Measurements from ENCODE around the gene EVX1.

The EVX1 gene

DNA sequence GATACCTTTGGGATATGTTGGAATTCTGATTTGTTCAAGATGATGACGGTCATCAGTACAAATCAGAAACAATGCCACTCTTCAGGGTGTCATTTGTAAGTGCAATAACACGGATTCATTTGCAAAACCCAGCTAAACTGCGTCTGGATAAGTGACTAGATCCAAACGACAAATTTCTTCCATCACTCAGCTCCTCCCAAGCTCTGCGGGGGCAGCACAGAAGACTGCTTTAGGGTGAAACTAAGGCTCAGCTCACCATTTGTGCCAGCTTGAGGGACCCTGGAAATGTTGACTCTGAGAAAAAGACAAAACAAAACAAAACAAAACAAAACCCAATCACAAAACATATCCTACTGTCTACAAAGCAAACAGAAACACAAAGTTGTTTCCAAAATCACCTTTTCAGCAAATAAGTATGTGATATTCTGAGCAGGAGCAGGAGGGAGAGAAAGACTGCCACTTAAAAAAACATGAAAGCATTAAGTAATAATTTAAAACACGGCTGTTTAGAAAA lies 8.0 kb downstream of the EVX1 start:
- no peak for DNase-seq

DNA sequence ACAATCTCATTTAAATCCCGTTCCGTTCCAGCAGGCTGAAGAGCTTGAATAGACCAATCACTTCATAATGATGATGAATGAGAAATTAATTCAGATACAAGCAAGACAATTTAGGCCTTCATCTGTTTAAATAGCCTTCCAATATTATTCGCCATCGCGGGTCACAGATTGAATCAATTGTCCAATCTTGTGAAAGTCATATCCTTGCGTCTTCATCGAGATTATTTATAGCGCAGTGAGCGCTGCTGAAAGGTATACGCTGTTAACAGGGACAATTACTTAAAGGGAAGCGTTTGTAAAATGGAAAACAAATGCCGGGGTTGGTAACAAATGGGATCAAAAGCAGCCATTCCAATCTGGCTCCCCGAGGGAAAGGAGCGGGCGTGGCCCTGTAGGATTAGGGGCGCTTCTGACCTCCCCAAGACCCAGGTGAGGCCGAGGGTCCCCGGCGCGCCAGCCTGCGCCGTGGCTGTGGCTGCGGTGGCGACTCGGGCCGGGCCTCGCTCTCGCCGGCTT lies 8.6 kb downstream of the EVX1 start:
- no peak for DNase-seq

DNA sequence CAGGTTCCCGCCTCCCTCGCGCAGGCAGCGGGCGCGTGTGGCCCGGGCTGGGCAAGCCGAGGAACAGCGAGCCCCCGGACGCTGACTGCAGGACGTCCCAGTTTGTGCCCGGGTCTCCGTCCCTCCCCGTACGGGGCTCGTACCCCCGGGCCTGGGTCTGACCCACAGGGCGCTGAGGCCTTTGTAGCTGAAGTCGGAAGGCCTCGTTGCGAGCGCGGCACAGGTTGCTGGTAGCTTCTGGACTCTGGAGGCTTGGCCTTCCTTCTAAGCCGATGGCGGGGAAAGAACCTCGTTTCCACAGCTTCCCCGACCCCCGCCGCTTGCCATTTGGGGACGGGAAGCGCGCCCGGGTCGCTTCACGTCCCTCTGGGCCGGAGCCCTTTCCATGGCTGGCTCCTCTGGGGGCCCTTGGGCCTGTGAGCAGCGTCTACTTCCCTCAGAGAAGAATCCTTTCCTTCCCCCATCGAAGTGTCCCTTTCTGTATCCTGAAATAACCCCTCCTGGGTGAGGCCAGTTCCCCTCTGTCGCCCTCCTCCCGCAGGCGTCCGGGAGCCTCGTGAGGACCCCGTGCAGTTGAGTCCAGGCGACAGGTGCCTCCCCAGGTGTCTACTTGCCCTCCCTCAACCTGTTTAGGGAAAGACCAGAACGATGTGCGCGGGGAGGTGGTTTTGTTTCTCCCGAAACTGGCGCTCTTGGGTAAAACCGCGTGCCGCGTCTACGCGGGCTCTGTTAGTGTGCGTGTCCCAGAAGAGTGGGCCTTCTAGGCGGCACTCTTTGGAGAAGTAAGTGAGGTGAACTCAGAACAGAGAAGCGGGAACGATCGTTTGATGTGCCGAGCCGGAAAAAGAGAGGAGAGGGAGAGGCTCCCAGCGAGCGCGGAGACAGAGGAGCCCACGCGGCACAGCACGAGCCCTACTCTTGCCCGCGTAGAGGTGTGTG lies 9.3 kb downstream of the EVX1 start:
- no peak for DNase-seq

DNA sequence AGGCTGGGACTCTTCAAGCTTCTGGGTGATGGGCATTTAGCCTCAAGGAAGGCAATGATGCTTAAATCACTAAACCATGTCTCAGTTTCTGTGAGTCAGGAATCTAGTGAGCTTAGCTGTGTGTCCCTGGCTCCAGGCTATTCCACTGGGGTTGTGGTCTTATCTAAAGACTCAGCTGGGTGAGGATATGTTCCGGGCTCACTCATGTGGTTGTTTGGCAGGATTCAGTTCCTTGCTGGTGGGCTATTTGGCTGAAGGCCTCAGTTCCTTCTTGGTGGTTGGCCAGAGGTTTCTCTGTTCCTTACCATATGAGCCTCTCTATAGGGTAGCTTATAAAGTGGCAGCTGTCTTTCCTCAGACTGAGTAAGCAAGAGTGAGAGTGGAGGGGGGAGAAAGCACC lies 12.0 kb downstream of the EVX1 start:
- DNase-seq, result no peak

DNA sequence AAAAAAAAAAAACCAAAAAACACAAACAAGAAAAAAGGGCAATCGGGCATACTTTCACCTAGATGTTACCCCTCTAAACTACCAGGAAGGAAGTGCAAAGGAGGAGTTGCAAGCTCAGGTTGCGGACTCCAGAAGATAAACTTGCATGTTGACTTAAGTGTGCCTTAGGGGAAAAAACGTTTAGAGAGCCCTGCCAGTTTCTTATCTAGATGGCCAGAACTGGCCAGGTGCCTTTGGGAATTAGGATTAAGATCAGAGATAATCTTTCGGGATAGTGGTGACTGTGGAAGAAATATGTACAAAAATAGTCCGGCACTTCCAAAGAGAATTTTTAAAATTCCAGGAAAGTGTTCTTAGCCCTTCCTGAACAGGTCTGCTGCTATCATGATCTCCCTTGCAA lies 17.6 kb downstream of the EVX1 start:
- no peak for DNase-seq

DNA sequence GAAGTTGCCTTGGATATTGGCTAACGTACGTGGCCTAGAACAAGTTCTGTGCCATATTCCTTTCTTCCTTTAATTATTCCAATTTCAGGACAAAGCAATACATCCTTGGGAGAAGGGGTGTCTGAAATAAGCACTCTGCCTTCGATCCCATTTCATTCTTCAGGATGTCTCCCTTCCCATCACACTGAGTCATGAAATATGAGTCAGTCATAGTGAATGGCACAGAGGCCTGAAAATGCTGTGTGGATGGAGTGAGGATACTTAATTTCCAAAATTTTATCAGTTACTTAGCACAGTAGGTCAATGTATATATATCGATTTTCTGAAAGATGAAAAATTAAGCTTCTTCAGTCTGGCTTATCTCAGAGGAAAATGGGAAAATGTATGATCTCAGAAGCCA lies 19.5 kb downstream of the EVX1 start:
- DNase-seq, result no peak

DNA sequence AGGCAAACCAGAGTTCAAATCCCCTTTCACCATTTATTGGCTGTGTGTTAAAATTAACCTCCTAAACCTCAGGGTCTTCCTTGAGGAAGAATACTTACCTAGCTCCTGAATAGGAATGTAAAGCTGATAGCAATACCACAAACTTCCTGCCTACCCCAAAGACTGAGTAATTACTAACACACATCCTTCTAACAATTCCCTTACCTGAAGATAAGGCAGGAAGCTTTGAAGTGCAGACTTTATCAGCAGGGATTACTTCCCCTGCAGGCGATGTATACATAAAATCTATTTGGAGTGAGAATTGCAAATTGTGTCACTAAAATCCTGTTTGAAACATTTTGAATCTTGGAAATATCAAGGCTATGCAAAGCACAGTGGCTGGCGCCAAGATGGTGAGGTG lies 21.2 kb downstream of the EVX1 start:
- DNase-seq, result no peak

DNA sequence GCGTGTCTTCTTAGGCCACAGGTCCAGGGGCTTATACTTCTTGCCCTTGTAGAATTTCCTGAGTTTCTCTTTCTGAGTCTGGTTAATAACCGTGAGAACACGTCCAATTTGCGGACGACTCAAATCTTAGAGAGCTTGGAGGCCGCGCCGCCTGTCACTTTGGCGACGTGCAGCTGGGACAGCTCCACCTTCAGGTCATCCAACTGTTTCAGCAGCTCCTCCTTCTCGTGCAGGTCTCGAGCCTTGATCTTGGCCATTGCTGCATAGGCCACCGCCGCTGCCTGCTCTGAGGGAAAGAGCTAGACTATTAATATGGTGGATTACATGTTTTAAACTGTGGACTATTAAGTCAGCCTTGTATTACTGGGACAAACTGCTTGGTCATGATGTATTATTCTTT lies 26.9 kb downstream of the EVX1 start:
- DNase-seq, result no peak

DNA sequence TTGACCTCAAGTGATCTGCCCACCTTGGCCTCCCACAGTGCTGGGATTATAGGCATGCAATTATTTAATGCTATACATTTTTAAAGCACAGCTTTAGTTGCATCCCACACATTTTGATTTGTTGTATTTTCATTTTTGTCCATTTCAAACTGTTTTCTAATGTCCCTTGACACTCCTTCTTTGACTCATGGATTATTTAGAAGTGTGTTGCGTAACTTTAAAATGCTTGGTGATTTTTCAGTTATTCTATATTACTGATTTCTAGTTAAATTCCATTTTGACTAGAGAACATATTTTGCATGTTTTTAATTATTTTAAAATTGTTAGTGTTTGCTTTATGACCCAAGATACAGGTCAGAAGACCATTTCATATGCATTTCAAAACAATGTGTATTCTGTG lies 28.8 kb downstream of the EVX1 start:
- DNase-seq, result no peak

DNA sequence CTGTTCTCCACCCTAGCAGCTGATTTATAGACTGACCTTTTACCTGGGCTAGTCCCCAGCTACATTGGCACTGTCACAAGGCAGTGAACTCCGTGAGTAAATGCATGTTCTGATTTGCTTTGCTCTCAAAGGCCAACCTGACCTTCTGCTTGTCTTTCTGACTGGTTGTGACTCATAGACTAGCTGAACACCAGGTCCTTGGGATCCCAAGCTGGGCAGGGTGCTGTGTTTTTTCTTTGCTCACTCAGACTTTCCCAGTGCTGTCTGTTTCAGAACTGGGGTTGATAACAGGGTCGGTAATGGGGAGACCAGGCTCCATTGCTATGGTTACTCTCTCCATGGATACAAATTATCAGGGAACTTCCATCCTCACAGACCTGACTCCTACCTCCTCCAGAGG lies 35.0 kb downstream of the EVX1 start:
- no peak for DNase-seq

DNA sequence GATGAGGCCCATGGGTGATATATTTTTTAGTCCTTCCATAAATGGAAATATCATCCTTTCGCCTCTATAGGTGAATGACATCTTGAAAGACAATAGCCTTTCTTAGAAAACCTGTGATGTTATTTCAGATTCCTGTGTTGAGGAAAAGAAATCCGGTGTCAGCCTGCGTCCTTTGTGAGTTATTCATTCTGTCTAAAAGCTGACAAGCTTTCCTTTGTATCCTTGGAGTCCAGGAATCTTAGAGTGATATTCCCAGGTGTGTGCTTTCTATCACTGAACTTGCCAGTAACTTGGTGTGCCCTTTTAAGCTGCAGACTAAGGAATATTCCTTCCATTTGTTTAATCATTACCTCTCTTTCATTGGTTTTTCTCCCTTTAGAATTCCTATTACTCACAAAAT lies 41.0 kb downstream of the EVX1 start:
- no peak for DNase-seq

DNA sequence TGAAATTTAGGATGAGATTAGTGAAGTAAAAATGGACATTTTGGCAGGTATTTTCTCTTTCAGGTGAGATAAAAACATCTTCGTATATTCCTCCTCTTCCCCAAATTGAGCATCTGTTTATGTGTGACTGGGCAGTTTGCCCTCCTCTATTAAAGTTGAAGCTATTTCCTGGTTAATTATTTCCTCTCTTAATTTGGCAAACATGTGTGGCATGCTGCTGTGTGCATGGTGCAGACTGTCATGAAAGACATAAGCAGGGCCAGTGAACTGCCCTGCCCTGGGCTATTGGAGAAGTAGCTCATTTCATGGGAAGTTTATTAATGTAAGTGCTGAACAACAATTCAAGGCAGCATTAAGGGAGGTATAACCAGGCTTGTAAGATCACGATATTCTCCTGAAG lies 52.6 kb downstream of the EVX1 start:
- DNase-seq, result no peak

DNA sequence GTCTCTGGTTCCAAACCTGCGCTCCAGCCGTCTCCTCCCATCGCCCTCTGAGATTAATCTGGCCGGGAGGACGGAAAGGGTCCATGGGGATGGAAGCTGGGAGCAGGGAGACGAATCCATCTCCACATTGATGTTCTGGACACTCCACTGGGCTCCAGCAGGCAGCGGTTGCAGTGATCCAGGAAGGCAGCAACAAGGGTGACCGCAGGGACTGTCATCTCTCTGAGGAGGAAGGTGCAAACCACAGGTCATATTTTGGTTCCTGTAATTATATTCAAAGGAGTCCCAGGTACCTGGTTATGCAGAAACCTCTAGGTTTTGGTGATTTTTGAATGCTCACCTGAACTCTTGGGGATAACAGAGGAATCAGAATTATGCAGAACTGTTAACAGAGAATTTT lies 54.8 kb downstream of the EVX1 start:
- DNase-seq, result no peak
